ENCODE data around the gene MAPK14.

Gene MAPK14

GRCh38 chr6:36071714-36072113, 44.1 kb downstream of the MAPK14 start:
- TF ChIP-seq, protein P1, sequence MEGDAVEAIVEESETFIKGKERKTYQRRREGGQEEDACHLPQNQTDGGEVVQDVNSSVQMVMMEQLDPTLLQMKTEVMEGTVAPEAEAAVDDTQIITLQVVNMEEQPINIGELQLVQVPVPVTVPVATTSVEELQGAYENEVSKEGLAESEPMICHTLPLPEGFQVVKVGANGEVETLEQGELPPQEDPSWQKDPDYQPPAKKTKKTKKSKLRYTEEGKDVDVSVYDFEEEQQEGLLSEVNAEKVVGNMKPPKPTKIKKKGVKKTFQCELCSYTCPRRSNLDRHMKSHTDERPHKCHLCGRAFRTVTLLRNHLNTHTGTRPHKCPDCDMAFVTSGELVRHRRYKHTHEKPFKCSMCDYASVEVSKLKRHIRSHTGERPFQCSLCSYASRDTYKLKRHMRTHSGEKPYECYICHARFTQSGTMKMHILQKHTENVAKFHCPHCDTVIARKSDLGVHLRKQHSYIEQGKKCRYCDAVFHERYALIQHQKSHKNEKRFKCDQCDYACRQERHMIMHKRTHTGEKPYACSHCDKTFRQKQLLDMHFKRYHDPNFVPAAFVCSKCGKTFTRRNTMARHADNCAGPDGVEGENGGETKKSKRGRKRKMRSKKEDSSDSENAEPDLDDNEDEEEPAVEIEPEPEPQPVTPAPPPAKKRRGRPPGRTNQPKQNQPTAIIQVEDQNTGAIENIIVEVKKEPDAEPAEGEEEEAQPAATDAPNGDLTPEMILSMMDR (IDR thresholded peaks at IDR 0.05; ENCODE audit: insufficient read depth, low read depth, low read length, missing control alignments) = no peak
- DNase-seq (ENCODE audit: low read depth) = no peak
- no peak overlapping the region for H3K4me3 ChIP-seq (ENCODE audit: low read depth, low read length)

GRCh38 chr6:36072681-36073080, 45.1 kb downstream of the MAPK14 start:
- TF ChIP-seq, protein P1 (IDR thresholded peaks at IDR 0.05; ENCODE audit: insufficient read depth, low read depth, low read length, missing control alignments) = no peak
- no peak for DNase-seq (ENCODE audit: low read depth)
- H3K4me3 ChIP-seq (ENCODE audit: low read depth, low read length) = no peak overlapping the region

DNA sequence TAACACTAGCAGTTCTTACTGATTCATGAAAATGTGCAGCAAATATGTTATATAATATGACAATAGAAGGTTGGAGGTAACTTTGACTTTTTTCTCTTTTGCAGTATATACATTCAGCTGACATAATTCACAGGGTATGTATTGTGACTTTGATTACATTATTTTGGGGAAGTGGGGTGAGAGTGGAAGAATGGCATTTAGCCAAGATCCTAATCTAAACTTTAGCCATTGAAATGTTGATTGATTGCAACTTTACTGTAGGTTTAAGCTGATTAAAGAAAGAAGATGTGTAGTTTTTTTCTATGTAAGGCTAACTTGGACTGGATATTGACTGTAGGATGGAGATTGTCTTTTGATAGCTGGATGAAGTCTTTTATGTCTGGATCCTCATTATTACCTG, 46.0 kb downstream of the MAPK14 start:
- TF ChIP-seq, protein P1 (IDR thresholded peaks at IDR 0.05; ENCODE audit: insufficient read depth, low read depth, low read length, missing control alignments) = no peak

GRCh38 chr6:36075656-36076055, 48.0 kb downstream of the MAPK14 start:
- H3K4me3 ChIP-seq (ENCODE audit: low read depth, low read length) = no peak overlapping the region

More for the DNA sequence above, 46.0 kb downstream of the MAPK14 start:
- no peak for DNase-seq (ENCODE audit: low read depth)
- H3K4me3 ChIP-seq (ENCODE audit: low read depth, low read length) = no peak overlapping the region

GRCh38 chr6:36076178-36077063, 48.8 kb downstream of the MAPK14 start:
- TF ChIP-seq, protein P1 (IDR thresholded peaks at IDR 0.05; ENCODE audit: insufficient read depth, low read depth, low read length, missing control alignments) = no peak

More at GRCh38 chr6:36075656-36076055, 48.0 kb downstream of the MAPK14 start:
- TF ChIP-seq, protein P1 (IDR thresholded peaks at IDR 0.05; ENCODE audit: insufficient read depth, low read depth, low read length, missing control alignments) = peak; percentile 19
- peak; percentile 6 for DNase-seq (ENCODE audit: low read depth)

DNA sequence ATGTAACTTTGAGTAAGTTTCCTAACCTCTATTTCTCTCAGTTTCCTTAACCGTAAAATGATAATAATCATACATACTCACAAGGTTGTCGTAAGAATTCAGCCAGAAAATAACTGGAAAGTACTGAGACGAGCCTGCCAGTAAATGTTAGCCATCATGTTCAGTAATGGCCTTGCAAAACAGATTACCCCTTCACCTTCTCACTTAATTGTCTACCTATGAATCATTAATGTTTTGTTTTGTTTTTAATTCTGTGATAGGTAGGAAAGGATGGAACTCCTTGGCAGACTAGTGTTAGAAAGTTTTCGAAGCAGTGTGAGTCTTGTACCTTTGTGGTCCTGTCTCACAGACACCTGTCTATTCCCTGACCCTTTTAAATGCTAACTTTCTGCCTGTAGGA, 50.6 kb downstream of the MAPK14 start:
- no peak for DNase-seq (ENCODE audit: low read depth)
- TF ChIP-seq, protein P1 (IDR thresholded peaks at IDR 0.05; ENCODE audit: insufficient read depth, low read depth, low read length, missing control alignments) = no peak
- H3K4me3 ChIP-seq (ENCODE audit: low read depth, low read length) = no peak overlapping the region

More at GRCh38 chr6:36076178-36077063, 48.8 kb downstream of the MAPK14 start:
- no peak overlapping the region for H3K4me3 ChIP-seq (ENCODE audit: low read depth, low read length)
- DNase-seq (ENCODE audit: low read depth) = no peak
